ENCODE results near the gene ZCWPW1. TPM values are rescaled to one million over a fixed set of nuclear protein-coding genes. Genes with fewer than 3 reads are reported as not detected.

The ZCWPW1 gene
- total and polyA plus RNA-seq, 10 of the 15 experiments (the other 5 are each of a cell fraction or from before 2014, with no cell fraction given) = 1.3 to 4.4 (median 3.7) TPM

GRCh38 chr7:100380196-100380595 lies 48.3 kb downstream of the ZCWPW1 start:
- no peak for TF ChIP-seq ZNF274 (IDR thresholded peaks at IDR 0.05; ENCODE audit: insufficient read depth, insufficient read length)
- no peak for TF ChIP-seq WRNIP1 (IDR thresholded peaks at IDR 0.05; ENCODE audit: borderline replicate concordance, low read depth, low read length)
- TF ChIP-seq SUPT20H (IDR thresholded peaks at IDR 0.05; ENCODE audit: borderline replicate concordance, control insufficient read depth, low read depth, low read length) = no peak
- no peak for TF ChIP-seq CREB1 (IDR thresholded peaks at IDR 0.05; ENCODE audit: low read depth)
- no peak for TF ChIP-seq NFXL1 (IDR thresholded peaks at IDR 0.05; ENCODE audit: borderline replicate concordance)
- no peak for TF ChIP-seq ZNF207 (IDR thresholded peaks at IDR 0.05; ENCODE audit: borderline replicate concordance)
- no peak for TF ChIP-seq YY1 (IDR thresholded peaks at IDR 0.05; ENCODE audit: low read depth, low read length)
- TF ChIP-seq SMAD5 (IDR thresholded peaks at IDR 0.05; ENCODE audit: low read depth) = no peak
- TF ChIP-seq GABPA (IDR thresholded peaks at IDR 0.05; ENCODE audit: low read depth) = no peak
- no peak for TF ChIP-seq MTA3 (IDR thresholded peaks at IDR 0.05; ENCODE audit: borderline replicate concordance, low read length)
- no peak for TF ChIP-seq ZNF687 (IDR thresholded peaks at IDR 0.05)
- TF ChIP-seq HDAC2 (IDR thresholded peaks at IDR 0.05) = no peak
- no peak for TF ChIP-seq CTCF (IDR thresholded peaks at IDR 0.05 in 2 of 3, conservative IDR thresholded peaks at IDR 0.05 in 1 of 3; ENCODE audit: control insufficient read depth in 2 of 3, extremely low read depth in 1 of 3, insufficient read depth in 1 of 3, low read depth in 3 of 3, low read length in 3 of 3)
- TF ChIP-seq RCOR1 (conservative IDR thresholded peaks at IDR 0.05; ENCODE audit: low read depth, low read length) = no peak
- no peak for TF ChIP-seq MEF2A (IDR thresholded peaks at IDR 0.05; ENCODE audit: insufficient read depth, low read depth, low read length)
- no peak for TF ChIP-seq USF2 (IDR thresholded peaks at IDR 0.05; ENCODE audit: borderline replicate concordance, low read depth, low read length)
- TF ChIP-seq RB1 (IDR thresholded peaks at IDR 0.05; ENCODE audit: borderline replicate concordance) = no peak
- TF ChIP-seq ZNF217 (IDR thresholded peaks at IDR 0.05) = no peak
- TF ChIP-seq SIN3A (IDR thresholded peaks at IDR 0.05; ENCODE audit: low read depth, low read length) = no peak
- intact Hi-C loops (cut with micrococcal nuclease; ENCODE audit: unreplicated experiment) (no loop called here), in situ Hi-C loops (cut with MboI) (no loop called here)
- no peak for FAIRE-seq
- no peaks in the 10 kb centered on the region; the same call in 2 of the 3 replicates for H3K9me3 ChIP-seq (replicated peaks; ENCODE audit: control insufficient read depth, insufficient read depth, low read length)
- H3K4me2 ChIP-seq (ENCODE audit: control insufficient read depth, insufficient read depth) = no peak overlapping the region
- no peaks in the 10 kb centered on the region for H3K27me3 ChIP-seq (replicated peaks in 1 of 2; ENCODE audit: control insufficient read depth in 2 of 2, insufficient read depth in 2 of 2, low read length in 1 of 2)
- no peak overlapping the region; the same call in 1 of the 2 replicates for H3K4me3 ChIP-seq
- H3K36me3 ChIP-seq (ENCODE audit: control insufficient read depth in 2 of 2, insufficient read depth in 2 of 2, low read length in 1 of 2) = no peaks in the 10 kb centered on the region
- ChIA-PET POLR2A (interaction anchor here (0.7 to 2.5 kb wide), 5 partner anchors 9 to 49 kb away, joined by 3 to 8 read pairs (median 3); partner anchors contain the start of gene ZCWPW1), SMC1A (ENCODE audit: uncharacterized antibody, unreplicated experiment) (interaction anchor here (1.1 to 1.9 kb wide), 6 partner anchors 13 to 31 kb away, joined by 3 to 7 read pairs (median 4); no protein-coding TSS in a partner anchor), CTCF (interaction anchor here (1.0 to 10.0 kb wide), 4 partner anchors 14 to 72 kb away, joined by 3 to 134 read pairs (median 6); no protein-coding TSS in a partner anchor), RAD21 (ENCODE audit: unreplicated experiment) (interaction anchor here (1.0 kb wide), 1 partner anchor 48 kb away, joined by 3 read pairs; the partner anchor contains the start of gene ZCWPW1)
- no peaks in the 10 kb centered on the region for H4K20me1 ChIP-seq (ENCODE audit: control insufficient read depth, insufficient read depth)
- H3K79me2 ChIP-seq (ENCODE audit: control insufficient read depth, insufficient read depth, low read length) = peaks cover 13% of the 10 kb centered on the region
- peaks cover 8% of the 10 kb centered on the region for H3K4me1 ChIP-seq (ENCODE audit: control insufficient read depth, insufficient read depth, low read length)
- no peak overlapping the region for H2AFZ ChIP-seq (ENCODE audit: control insufficient read depth, low read depth, low read length)
- no TSS peak for BruUV-seq (replicated peaks)
- ATAC-seq = no peak
- 19% methylated on average over 4 of the region's 4 CpGs for WGBS (ENCODE audit: insufficient coverage, insufficient replicate concordance, low lambda C conversion rate, missing lambda C conversion rate)
- no peak overlapping the region for H3K27ac ChIP-seq (ENCODE audit: control insufficient read depth, insufficient read depth)
- no peak for DNase-seq (ENCODE audit: low read depth, low spot score)
- H3K9ac ChIP-seq (ENCODE audit: control insufficient read depth, insufficient read depth, low read length) = no peak overlapping the region
